ENCODE measurements around the gene NCOR1. TPM values are rescaled to one million over a fixed set of nuclear protein-coding genes. Genes with fewer than 3 reads are reported as not detected.

Gene NCOR1
- total and polyA plus RNA-seq, 2 experiments from 2014 or later, result 102 to 132 TPM

GRCh38 chr17:16215002-16215272 lies 397 bp downstream of the NCOR1 start:
- peaks cover 9% of the 10 kb centered on the region; the same call in 1 of the 2 replicates for H3F3A ChIP-seq (replicated peaks; ENCODE audit: low read depth)
- H3K27ac ChIP-seq (ENCODE audit: low read depth), result peak overlapping the region; percentile 97
- DNase-seq (ENCODE audit: low spot score) (peak; percentile 69), ATAC-seq (peak; percentile 66)
- peak overlapping the region; percentile 88 for H3K4me3 ChIP-seq
- peaks cover 17% of the 10 kb centered on the region for H3K4me1 ChIP-seq (ENCODE audit: insufficient read depth)
- no peaks in the 10 kb centered on the region for H3K36me3 ChIP-seq (ENCODE audit: insufficient read depth)
- H3K27me3 ChIP-seq (ENCODE audit: insufficient read depth), result no peaks in the 10 kb centered on the region
- H4K20me1 ChIP-seq (replicated peaks; ENCODE audit: insufficient read depth), result peaks cover 21% of the 10 kb centered on the region
- H3K4me2 ChIP-seq, result peak overlapping the region; percentile 84
- peaks cover 12% of the 10 kb centered on the region for H3K4me1 Mint-ChIP-seq
- peak overlapping the region; percentile 39 for H2AFZ ChIP-seq
- H3K27me3 Mint-ChIP-seq (ENCODE audit: insufficient read depth, low read depth, poor library complexity), result peaks cover 5% of the 10 kb centered on the region
- H3K9me3 Mint-ChIP-seq, result no peaks in the 10 kb centered on the region
- no peaks in the 10 kb centered on the region for H3K9me2 ChIP-seq (ENCODE audit: insufficient read depth)
- H3K4me3 Mint-ChIP-seq, result peak overlapping the region; percentile 94
- peak overlapping the region; percentile 34 for H3K27ac Mint-ChIP-seq
- no peaks in the 10 kb centered on the region for H3K36me3 Mint-ChIP-seq (ENCODE audit: low read depth)
- TF ChIP-seq ETS1 (IDR thresholded peaks at IDR 0.05) (no peak), ZNF331 (CRISPR knock-in tag; IDR thresholded peaks at IDR 0.05; ENCODE audit: low read depth) (no peak), ZNF114 (CRISPR knock-in tag; IDR thresholded peaks at IDR 0.05) (no peak), POLR2AphosphoS5 (IDR thresholded peaks at IDR 0.05; ENCODE audit: low read depth) (no peak), CTCF (conservative IDR thresholded peaks at IDR 0.05; ENCODE audit: low read depth in 2 of 2) (no peak), REST (IDR thresholded peaks at IDR 0.05; ENCODE audit: unreplicated experiment) (no peak), ZNF462 (CRISPR knock-in tag; IDR thresholded peaks at IDR 0.05) (no peak), CREB1 (CRISPR knock-in tag; IDR thresholded peaks at IDR 0.05; ENCODE audit: low read depth) (no peak), EZH2 (IDR thresholded peaks at IDR 0.05; ENCODE audit: low read depth, unreplicated experiment) (no peak), JUNB (IDR thresholded peaks at IDR 0.05; ENCODE audit: unreplicated experiment) (no peak), NANOG (IDR thresholded peaks at IDR 0.05; ENCODE audit: borderline replicate concordance) (no peak), EZH2phosphoT487 (IDR thresholded peaks at IDR 0.05; ENCODE audit: unreplicated experiment) (no peak), STAT1 (IDR thresholded peaks at IDR 0.05; ENCODE audit: unreplicated experiment) (no peak)
- peaks cover 82% of the 10 kb centered on the region for H3K79me2 ChIP-seq (replicated peaks; ENCODE audit: insufficient read depth)

Measured in GM23338 (cell line).